Ectodermal cell (in vitro differentiated cells): Measurements from ENCODE around the gene PKN1. TPM values are rescaled to one million over a fixed set of nuclear protein-coding genes. Genes with fewer than 3 reads are reported as not detected.

Experiments used
- H3K27ac ChIP-seq: 2 replicates; pipeline ENCODE4 v1.7.0; 2013; ENCODE audit warnings: mild to moderate bottlenecking, low read depth, low read length; ENCODE audit not compliant: insufficient read depth, poor library complexity, severe bottlenecking
- H3K27me3 ChIP-seq: 2 replicates; pipeline ENCODE4 v1.7.0; 2013; ENCODE audit warnings: mild to moderate bottlenecking, low read length; ENCODE audit not compliant: insufficient read depth, control insufficient read depth, poor library complexity, severe bottlenecking
- H3K36me3 ChIP-seq: one replicate; pipeline ENCODE4 v1.7.0; 2013; ENCODE audit warnings: low read length; ENCODE audit not compliant: control insufficient read depth, insufficient read depth
- H3K4me1 ChIP-seq: one replicate; pipeline ENCODE4 v1.7.0; 2013; ENCODE audit warnings: low read length; ENCODE audit not compliant: control insufficient read depth, insufficient read depth
- H3K4me3 ChIP-seq: 2 replicates; pipeline ENCODE4 v1.7.0; 2013; ENCODE audit warnings: low read depth, low read length, control low read depth; ENCODE audit not compliant: insufficient read depth
- H3K9me3 ChIP-seq: 2 replicates; pipeline ENCODE4 v1.7.0; 2013; ENCODE audit warnings: mild to moderate bottlenecking, low read length, moderate library complexity; ENCODE audit not compliant: control insufficient read depth
- WGBS, 2 experiments: methylation state at CpG; one replicate each; pipeline ENCODE4 v1.1.7; 2013; ENCODE audit warnings: missing lambda C conversion rate in 2 of 2; 5-methylcytosine and 5-hydroxymethylcytosine counted together
- polyA plus RNA-seq, 4 experiments: library from polyadenylated mRNA; stranded (reverse); fragments of 50-300 nt; gene quantifications; one replicate each; pipeline ENCODE4 v1.2.3, GENCODE V29; 2013

PKN1 gene
- polyA plus RNA-seq (2013, experiment 1 of 4): 96.0 TPM
- polyA plus RNA-seq (2013, experiment 2 of 4): 88.5 TPM
- 75.8 TPM for polyA plus RNA-seq (2013, experiment 3 of 4)
- polyA plus RNA-seq (2013, experiment 4 of 4): 81.3 TPM

GRCh38 chr19:14432791-14433553, at the start of gene PKN1:
TSS of gene PKN1 (plus strand) at chr19:14433306. CDS start at chr19:14433522, 216 bp downstream.
- Histone ChIP-seq H3K27me3 (peaks cover 18% of the 10 kb centered on the region), H3K4me3 (peak within 1 kb of the TSS; percentile 58), H3K4me1 (peaks cover 11% of the 10 kb centered on the region), H3K9me3 (no peaks in the 10 kb centered on the region), H3K36me3 (no peaks in the 10 kb centered on the region), H3K27ac (no peak within 1 kb of the TSS)
- WGBS, 2 experiments: 2% methylated on average over 85 of the region's 85 CpGs

GRCh38 chr19:14383661-14384555, 49.2 kb upstream of the PKN1 start:
- Histone ChIP-seq H3K4me3 (no peak overlapping the region), H3K27me3 (no peaks in the 10 kb centered on the region), H3K4me1 (peaks cover 1% of the 10 kb centered on the region), H3K27ac (no peak overlapping the region), H3K36me3 (no peaks in the 10 kb centered on the region), H3K9me3 (no peaks in the 10 kb centered on the region)
- WGBS, 2 experiments: 83 to 89% methylated on average over 10 of the region's 10 CpGs

GRCh38 chr19:14385492-14385891, 47.6 kb upstream of the PKN1 start:
- Histone ChIP-seq H3K9me3 (no peaks in the 10 kb centered on the region), H3K27ac (no peak overlapping the region), H3K4me3 (no peak overlapping the region), H3K27me3 (no peaks in the 10 kb centered on the region), H3K36me3 (no peaks in the 10 kb centered on the region), H3K4me1 (no peaks in the 10 kb centered on the region)
- WGBS, 2 experiments: 90 to 91% methylated on average over 11 of the region's 11 CpGs

- H3K27me3 ChIP-seq: no peaks in the 10 kb centered on the region
- WGBS, 2 experiments: 95% methylated on average over 5 of the region's 5 CpGs
- no peak overlapping the region for H3K4me3 ChIP-seq
- H3K27ac ChIP-seq: no peak overlapping the region
- peaks cover 8% of the 10 kb centered on the region for H3K4me1 ChIP-seq
- no peaks in the 10 kb centered on the region for H3K36me3 ChIP-seq
- H3K9me3 ChIP-seq: no peaks in the 10 kb centered on the region
These were observed 42.6 kb upstream of the PKN1 start for GRCh38 chr19:14390548-14390947.

- Histone ChIP-seq H3K36me3 (no peaks in the 10 kb centered on the region), H3K4me3 (no peak overlapping the region), H3K27me3 (no peaks in the 10 kb centered on the region), H3K27ac (no peak overlapping the region), H3K4me1 (peaks cover 8% of the 10 kb centered on the region), H3K9me3 (no peaks in the 10 kb centered on the region)
- 92 to 95% methylated on average over 10 of the region's 10 CpGs for WGBS, 2 experiments
These were observed 41.8 kb upstream of the PKN1 start for GRCh38 chr19:14391156-14391821.

GRCh38 chr19:14393329-14393728, 39.8 kb upstream of the PKN1 start:
- WGBS, 2 experiments: 45 to 51% methylated on average over 5 of the region's 5 CpGs
- Histone ChIP-seq H3K36me3 (no peaks in the 10 kb centered on the region), H3K4me1 (peaks cover 8% of the 10 kb centered on the region), H3K27ac (no peak overlapping the region), H3K9me3 (no peaks in the 10 kb centered on the region), H3K4me3 (no peak overlapping the region), H3K27me3 (no peaks in the 10 kb centered on the region)

- Histone ChIP-seq H3K4me3 (no peak overlapping the region), H3K27me3 (no peaks in the 10 kb centered on the region), H3K27ac (no peak overlapping the region), H3K36me3 (no peaks in the 10 kb centered on the region), H3K9me3 (no peaks in the 10 kb centered on the region), H3K4me1 (peaks cover 8% of the 10 kb centered on the region)
- 79 to 81% methylated on average over 9 of the region's 9 CpGs for WGBS, 2 experiments
These were observed 38.9 kb upstream of the PKN1 start for GRCh38 chr19:14394167-14394566.

GRCh38 chr19:14395262-14395661, 37.8 kb upstream of the PKN1 start:
- peaks cover 8% of the 10 kb centered on the region for H3K4me1 ChIP-seq
- no peak overlapping the region for H3K27ac ChIP-seq
- no peaks in the 10 kb centered on the region for H3K9me3 ChIP-seq
- no peak overlapping the region for H3K4me3 ChIP-seq
- WGBS, 2 experiments: 91 to 94% methylated on average over 9 of the region's 9 CpGs
- no peaks in the 10 kb centered on the region for H3K27me3 ChIP-seq
- H3K36me3 ChIP-seq: no peaks in the 10 kb centered on the region

GRCh38 chr19:14395710-14396336, 37.3 kb upstream of the PKN1 start:
- no peaks in the 10 kb centered on the region for H3K9me3 ChIP-seq
- no peak overlapping the region for H3K27ac ChIP-seq
- no peaks in the 10 kb centered on the region for H3K27me3 ChIP-seq
- H3K36me3 ChIP-seq: no peaks in the 10 kb centered on the region
- peaks cover 8% of the 10 kb centered on the region for H3K4me1 ChIP-seq
- H3K4me3 ChIP-seq: no peak overlapping the region
- 92% methylated on average over 16 of the region's 16 CpGs for WGBS, 2 experiments
